A204.1 (cell line): ENCODE data around the gene NEDD8.

Experiments
- FAIRE-seq: peaks from 2 replicates; lab custom pipeline; 2012; peaks lifted over from hg19 to GRCh38; lab: Jason Lieb, UNC

NEDD8 gene

DNA sequence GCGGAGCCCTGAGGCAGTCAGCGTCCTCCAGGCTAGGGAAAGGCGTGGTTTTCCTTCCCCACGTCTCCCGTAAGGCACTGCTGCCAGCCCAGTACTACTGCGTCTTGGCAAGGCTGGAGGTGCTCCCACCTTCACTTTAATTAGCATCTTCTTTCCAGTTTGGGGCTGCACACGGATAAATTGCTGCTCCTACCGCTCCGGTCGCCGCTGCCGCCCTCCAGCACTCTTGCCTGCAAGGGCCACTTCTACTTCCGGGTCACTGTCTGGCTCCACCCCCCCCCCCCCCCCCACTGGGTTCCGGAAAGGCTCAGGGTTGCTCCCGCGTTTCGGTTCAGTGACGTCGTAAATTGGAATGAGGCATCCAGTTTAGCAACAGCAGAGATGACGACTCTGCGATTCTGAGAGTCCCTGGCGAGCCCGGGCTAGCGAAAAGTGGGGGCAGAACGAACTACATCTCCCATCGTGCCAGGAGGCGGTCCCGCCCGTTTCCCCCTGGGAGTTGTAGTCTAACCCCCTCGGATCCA lies at the start of gene NEDD8:
Gene NEDD8, minus strand, starts transcription at position 247 of the 524 bp plus-strand sequence. Its CDS starts 100 bp downstream, at position 147.
- FAIRE-seq, result no peak

DNA sequence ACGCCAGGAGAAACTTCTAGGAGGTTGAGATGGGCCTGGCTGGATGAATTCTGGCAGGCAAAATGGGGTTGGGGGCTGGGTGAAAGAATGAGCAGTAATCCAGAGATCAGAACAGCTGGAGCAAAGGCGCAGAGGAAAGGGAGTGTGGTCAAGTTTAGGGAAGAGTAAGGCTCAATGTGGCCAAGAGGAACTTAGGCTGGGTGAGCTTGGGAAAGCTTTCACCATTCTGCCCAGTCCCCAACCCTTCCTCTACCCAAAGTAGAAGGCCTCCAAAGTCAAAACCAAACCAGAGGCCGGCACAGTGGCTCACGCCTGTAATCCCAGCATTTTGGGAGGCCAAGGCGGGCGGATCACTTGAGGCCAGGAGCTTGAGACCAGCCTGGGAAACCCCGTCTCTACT lies 49.5 kb upstream of the NEDD8 start:
- no peak for FAIRE-seq

DNA sequence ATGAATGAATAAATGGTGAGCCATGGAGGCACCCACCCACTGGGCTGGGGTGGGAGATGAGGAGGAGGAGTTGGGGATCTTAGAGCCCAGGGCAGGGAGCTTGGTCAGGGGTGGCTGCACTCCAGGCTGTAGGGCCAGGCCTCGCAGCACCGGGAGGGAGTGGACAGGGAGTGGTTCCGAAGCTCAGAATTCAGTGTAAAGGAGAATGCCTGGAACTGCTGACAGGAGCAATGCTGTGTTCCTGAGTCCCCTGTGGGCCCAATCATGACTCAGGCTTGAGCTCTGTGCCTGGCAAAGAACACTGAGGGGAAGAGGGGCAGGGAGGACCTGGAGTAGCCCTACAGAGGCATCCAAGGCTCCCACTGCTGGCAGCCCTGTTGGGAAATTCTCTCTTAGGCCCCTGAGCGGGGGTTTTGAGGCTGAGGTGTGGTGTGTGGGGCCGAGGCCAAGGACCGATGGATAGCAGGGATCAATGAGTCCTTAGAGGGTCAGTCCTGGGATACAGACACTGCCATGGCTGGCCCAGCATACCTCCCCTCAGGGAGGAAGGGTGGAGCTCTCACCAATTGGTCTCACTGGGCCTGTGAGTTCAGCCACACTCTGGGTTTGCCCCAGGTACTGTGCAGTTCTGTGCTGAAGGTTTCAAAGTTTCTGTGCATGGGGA lies 48.8 kb upstream of the NEDD8 start:
- FAIRE-seq, result no peak

DNA sequence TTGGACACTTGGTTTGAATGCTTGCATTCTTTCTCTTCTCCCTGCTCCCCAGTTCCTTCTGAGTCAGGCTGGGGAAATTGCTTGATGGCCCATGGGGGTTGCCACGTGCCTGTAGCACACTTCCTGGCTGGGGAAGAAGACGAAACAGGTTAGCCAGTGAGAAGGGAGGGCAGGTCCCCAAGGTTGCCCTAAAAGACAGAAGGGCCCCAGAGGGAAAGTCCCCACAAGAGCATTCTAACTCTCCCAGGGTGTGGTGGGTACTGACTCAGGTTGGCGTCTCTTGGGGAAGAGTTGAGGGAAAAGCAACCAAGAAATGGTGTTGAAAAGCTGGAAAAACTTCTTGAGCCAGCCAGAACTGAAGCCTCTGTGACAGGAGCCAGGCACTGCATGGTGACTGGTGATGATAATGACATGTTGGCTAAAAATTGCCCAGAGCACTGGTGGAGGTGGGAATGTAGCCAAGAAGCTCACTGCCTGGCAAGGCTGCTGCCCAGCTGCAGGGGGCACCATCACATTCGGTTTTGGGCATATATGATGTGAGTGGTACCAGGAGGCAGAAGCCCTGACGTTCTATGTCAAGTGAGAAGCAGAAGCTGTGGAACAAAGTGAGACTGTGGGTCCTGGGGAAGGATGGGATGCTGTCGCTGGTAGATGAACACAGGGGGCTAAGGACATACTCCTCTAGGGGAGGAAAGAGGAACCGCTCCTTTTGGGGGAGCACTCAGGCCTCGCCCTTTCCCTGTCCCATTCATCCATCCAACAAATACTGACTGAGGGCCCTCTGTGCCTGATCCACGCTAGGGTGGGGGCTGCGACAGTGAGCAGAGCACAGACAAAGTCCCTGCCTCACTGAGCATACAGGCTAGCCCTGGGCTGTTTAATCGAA lies 47.4 kb upstream of the NEDD8 start:
- no peak for FAIRE-seq

DNA sequence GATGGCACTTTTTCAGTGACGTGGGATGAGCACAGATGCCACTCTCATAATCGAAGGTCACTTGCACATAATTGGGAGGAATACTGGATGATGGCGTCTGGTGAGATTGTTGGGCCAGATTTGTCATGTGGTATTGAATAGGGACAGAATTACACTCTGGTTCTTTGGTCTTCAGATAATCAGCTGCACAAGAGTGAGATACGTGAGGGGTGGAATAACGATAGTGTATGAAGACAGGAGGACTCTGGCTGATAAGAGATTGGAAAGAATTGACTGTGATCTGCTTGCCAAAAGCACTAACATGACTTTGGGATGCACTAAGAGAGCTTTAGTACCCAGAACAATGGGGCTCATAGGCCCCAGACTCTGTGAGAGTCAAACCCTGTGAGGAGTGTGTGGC lies 46.3 kb upstream of the NEDD8 start:
- no peak for FAIRE-seq

DNA sequence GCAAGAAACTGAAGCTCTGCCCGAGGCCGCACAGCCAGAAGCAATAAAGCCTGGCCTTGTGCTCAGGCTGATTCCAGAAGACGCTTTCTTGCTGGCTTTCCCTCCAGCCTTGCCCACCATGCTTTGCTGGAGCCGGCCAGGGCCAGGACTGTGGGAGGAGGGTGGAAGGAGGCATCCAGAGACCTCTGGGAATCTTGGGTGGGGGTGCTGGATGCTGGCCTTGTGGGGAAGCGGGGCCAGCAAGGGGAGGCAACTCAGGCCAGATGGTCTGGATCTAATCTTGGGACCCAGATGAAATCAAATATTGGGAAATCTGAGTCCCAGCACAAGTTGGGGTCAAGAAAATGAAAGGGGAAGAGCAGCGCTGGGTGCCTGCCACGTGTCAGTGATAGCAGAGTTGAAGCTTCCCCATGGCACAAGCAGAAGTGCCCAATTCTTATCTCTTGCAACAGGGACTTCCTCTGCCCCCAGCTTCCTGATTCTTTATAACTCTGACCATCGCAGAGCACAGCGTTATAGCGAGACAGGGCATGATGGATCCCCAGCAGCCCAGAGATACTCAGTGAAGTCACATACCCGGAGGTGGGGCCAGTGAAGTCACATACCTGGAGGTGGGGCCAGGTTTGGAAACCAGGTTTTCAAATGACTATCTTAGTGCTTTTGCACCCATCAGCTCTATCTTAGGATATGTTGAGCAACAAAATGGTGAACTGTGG lies 45.6 kb upstream of the NEDD8 start:
- FAIRE-seq, result no peak

DNA sequence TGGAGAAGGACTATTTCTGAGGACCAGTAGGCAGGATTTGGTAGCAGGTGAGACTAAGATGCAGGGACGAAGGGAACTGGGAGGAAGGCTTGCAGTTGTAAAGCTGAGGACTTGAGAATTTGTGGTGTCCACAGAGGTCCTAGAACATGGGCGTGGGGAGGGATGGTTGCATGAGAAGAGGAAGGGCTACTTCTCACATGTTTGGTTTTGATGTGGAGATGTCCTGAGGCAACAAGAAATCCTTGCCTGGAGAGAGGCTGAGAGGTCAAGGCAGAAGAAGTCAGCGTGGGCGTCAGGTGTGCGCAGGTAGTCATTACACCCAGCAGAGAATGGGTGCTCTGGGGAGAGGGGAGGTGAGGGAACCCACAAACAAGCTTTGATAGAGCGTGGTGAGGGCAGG lies 44.9 kb upstream of the NEDD8 start:
- FAIRE-seq, result no peak

DNA sequence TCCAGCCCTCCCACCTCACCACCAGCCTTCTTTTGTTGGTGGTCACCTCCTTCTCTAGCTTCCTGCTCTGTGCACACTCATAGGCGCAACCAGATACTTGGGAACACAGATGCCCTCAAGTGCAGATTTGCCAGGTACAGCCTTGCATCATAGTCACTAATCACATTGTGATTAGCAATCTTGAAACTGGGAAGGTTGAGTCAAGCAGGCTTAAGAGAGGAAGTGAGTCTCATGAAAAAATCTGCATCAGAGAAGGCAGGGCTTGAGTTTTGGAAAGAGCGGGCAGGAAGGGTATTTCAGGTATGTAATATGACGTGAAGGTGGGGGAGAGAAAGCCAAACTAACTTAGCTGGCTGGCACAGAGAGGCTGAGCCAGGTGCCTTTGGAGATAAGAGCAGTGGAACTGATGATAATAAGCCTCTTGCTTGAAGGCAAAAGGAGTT lies 42.0 kb upstream of the NEDD8 start:
- FAIRE-seq, result no peak

DNA sequence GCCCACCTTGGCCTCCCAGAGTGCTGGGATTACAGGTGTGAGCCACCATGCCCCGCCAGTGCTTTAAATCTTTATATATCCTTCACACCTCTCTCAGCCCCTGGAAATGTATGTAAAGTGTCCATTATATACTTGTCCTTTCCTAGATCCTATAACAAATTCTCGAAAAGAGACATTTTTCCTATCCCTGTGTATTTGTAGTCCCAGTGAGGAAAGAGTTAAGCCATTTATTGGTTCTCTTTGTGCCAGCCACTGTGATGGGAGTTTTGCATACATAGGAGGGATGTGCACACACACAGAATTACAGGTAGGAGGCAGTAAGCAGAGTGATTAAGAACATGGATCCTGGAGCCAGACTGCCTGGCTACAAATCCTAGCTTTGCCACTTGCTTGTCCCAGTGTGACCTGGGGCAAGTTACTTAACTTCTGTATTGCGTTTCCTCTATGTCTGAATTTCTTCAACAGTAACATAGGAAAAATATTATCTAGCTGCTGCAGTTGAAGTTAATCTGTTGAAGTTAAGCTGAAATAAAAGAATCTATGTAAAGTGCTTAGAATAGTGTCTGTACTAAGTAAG lies 41.3 kb upstream of the NEDD8 start:
- FAIRE-seq, result no peak

DNA sequence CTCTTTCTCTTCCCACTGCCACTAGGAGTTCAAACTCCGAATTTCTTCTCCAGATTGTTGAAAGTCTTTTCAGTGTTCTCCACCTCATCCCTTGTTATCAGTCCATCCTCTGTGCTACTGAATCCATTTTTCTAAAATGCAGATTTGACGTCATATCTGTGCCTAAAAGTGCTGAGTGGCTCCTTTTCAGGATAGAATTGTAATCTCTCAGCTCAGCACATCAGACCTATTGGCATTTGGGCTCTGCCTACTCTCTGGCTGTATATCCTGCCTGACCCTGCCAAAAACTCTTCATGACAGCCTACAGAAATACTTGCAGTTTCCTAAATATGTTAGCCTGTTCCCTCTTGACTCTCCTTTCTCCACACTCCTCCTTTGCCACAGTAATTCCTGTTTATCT lies 40.3 kb upstream of the NEDD8 start:
- FAIRE-seq, result no peak

DNA sequence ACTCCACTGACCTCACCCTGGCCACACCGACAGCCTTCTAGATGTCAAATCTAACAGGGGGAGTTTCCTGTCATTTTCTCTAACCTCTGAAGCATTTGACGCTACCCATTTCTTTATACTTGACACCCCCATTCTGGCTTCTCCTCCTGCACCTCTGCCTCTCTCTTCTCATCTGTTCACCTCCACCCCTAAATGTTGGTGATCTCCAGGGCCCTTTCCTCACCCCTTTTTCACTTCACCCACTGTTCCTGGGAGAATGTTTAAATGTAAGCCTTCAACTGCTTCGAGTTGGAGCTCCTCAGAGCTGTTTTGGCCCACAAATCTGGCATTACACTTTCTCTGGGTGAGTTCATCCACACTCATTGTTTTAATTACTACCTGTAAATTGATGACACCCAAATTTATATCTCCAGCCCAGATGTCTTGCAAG lies 39.7 kb upstream of the NEDD8 start:
- FAIRE-seq, result no peak

DNA sequence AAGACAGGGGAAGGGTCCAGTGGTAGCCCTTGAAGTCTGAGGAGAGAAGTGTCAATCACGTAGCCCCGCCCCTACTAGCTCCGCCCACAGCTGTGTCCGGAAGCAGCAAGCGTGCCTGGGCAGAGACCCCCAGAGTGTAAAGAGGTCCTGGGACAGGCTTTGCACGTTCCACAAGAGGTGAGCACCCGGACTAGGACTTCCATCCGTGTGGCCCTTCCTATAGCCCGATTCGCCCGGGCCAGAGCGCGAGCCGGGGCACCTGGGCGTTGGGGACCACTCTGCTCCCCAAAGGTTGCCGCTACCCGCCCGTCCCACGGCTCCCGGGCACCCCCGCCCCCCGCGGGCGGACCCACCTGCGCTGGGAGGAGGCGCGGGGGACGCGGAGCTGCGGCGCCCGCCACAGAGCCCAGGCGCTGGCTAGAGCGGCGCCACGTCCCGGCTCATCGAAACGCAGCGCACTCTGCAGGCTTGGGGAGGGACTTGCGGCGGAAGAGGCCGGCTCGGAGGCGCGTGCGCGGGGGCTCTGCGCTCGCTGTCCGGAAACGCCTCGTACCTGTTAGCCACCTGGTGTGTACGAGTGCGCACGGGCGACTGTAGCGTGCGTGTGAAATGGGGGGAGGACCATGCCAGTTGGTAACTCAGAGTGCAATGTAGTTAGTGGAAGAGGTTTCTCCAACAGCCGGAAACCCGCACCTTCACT lies 39.1 kb upstream of the NEDD8 start, which contains the start of gene RABGGTA:
Gene RABGGTA, minus strand, starts transcription at position 464 of the 700 bp plus-strand sequence. CDS start 482 bp downstream, outside the sequence.
- no peak for FAIRE-seq

DNA sequence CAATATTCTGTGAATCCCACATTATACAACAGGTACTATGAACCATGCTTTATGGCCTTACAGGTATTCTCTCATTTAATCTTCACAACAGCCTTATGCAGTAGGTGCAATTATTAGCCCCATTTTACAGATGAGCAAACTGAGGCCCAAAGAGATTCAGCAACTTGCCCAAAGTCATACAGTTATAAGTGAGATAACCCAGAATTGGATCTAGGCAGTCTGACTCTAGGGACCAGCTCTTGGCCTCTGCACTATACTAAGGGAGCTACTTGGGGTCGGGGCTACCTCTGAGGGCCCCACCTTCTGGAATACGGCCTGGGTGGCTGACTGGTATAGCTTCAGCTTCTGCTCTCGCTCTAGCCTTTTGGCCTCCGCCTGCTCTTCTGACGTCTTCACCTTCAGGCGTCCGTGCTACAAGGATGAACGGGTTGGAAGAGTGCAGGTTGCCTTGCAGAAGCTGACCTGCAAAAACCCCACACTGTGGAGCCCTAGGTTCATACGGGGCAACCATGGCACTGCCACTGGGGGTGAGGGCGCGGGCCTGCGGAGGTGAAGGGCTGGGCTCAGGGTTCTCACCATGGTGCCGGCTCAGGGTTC lies 38.5 kb upstream of the NEDD8 start:
- no peak for FAIRE-seq

DNA sequence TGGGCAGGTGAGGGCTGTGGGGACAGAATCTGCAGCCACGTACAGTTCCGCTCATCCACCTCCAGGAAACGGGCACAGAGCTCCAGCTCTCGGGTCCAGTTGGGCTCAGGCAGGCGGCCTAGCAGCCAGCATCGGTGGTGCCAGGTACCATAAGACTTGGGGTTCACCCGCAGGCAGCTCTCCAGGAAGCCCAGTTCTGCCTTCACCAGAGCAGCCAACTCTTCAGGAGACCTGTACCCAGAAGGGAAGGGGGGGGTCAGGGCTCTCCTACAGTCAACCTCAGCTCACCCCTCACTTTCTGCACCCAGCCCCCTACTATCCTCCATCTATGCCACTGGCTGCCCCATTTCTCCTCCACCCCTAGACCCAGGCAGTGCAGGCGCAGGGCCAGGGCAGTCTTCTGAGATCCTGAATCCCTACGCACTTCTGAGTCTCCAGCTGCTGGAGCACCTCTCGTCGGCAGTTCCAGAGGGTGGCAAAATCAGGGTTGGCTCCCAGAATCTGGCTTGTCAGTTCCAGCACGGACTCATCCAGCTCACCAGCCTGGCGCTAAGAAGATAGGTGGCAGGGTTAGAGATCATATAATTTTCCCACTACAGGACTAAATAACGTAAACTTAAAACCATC lies 37.9 kb upstream of the NEDD8 start:
- FAIRE-seq, result no peak

DNA sequence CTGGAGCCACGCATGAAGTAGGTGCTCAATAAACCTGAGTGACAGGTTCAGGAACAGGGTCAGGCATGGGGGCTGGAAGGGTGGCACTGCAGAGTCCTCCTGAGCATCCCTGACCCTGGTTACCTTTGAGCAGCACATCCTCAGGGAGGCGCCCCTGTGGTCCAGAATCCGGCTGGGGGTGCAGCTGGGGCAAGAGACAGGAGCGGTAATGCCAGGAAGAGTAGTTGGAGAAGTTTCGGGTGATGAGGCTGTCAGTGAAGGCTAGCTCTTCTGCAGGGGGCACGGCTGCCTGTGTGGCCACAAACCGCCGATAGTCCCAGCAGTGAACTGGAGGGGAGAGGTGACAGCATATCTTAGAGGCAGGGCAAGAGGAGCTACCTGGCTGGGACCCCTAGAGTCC lies 37.2 kb upstream of the NEDD8 start:
- FAIRE-seq, result no peak

DNA sequence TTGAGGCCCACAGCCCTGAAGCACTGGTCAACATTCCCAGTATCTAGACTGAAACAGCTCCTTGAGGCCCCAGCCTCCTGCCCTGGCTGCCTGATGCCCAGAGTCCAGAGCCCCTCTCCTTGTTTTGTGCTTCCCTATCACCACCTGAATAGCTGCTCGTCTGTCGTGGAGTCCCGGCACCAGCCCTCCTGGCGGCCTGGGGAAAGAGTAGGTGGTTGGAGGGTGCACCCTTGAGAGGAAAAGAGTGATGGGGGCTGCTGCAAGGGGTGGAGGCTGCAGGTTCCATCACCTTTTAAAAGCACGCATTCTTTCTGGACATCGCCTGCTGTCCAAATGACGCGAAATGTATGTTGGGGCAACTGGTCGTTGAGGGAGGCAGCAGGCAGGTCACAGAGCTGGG lies 36.1 kb upstream of the NEDD8 start:
- FAIRE-seq, result no peak

DNA sequence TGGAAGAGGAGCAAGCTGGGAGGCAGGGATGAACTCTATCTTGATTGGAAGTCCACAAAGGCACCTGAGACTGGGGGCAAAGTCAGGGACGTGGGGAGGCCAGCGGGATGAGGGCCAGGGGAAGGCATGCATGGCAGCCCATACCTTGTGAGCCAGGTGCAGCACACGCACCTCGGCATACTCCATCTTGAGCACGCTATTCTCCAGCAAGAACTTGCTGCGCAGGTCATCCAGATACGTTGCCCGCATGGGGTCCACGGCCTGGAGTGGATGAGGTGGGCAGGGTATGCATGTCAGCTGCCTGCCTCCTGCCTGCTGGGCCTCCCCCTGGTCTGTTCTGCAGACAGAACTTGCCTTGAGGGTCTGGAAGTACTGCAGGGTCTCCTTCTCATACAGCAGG lies 35.3 kb upstream of the NEDD8 start:
- FAIRE-seq, result no peak

DNA sequence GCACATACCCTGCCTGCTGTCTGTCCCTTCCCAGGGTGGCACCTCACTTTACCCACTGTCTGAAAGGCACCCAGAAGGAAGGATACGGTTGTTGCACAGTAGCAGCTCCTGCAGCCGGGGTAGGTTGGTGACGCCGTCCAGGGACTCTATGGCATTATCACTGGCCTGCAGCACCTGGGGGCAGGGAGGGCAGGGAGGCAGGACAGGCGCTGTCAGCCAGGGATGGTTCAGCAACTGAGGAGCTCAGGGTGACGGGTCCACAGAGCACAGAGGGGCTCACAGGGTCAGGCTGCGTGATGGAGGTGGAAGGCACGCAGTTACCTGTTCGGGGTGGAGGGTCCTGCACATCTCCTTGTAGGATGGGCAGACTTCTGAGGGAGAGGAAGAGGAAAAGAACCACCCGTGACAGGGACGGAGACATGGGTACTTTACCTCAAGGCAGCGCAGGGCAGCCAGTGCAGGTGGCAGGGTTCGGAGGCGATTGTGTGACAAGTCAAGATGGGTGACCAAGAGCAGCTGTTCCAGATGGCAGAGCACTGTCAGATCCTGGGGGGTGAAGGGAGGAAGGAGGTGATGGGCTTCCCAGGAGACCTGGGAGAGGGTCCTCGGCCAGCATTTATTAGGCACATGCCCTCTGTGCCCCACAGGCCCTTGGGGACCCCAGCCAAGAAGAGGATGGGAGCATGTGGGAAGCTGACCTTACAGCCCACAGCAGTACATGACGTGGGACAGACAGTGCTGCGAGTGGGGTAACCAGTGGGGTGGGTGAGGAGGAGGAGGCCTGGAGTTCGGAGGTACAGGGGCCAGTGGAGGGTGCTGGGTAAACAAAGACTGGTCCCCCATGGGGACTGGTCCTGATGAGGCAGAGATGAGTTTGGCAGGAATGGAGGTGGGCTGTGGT lies 34.4 kb upstream of the NEDD8 start:
- FAIRE-seq, result no peak

DNA sequence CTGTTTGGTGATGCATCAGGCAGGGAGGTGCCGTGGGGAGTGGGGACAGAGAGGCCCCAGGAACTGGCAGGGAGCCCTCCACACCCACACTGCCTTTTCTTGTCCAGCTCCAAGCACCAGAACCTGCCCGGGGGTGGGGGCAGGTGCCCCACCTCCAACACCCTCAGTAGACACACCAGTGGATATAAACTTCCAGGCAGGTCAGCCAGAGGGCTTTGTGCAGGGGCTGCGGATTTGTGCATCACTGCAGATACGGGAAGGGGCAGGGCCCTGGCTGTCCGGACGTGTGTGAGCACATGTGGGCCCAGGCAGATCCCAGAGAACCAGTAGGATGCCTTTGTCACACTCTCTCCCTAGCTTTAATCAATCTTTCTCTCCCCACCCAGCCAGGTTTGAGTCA lies 32.1 kb upstream of the NEDD8 start:
- no peak for FAIRE-seq

DNA sequence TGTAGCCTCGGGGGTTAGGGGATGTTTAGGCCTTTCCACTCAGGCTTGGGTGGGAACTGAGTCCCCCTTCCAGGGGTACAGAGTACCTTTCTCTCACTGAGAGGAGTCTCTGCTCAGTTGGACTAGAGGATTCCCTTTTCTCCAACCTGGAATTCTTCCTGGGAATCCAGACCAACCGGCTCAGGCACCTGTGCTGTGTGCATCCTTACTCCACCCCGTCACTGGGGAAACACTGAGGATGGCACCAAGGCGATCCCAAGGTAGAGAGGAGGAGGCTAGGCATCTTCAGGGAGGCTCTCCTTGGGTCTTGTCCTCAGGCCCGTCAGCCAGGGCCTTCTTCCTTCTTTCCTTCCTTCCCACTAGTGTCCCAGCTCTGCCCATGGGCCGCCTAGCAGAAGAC lies 31.7 kb upstream of the NEDD8 start:
- FAIRE-seq, result no peak
